Mesodermal cell (in vitro differentiated cells): ENCODE results near the gene ARL15.
"Not testable (repeated sequence)": the region's sequence is repeated elsewhere in the genome, so short reads cannot be mapped to it uniquely, and the experiment has no call there.

ENCODE experiments used
- H3K27ac ChIP-seq: 2 replicates; pipeline ENCODE4 v1.7.0; 2013; ENCODE audit warnings: mild to moderate bottlenecking, low read depth, low read length, moderate library complexity; ENCODE audit not compliant: severe bottlenecking
- H3K36me3 ChIP-seq: 2 replicates; pipeline ENCODE4 v1.7.1; 2013; ENCODE audit warnings: mild to moderate bottlenecking, low read length, moderate library complexity; ENCODE audit not compliant: control insufficient read depth, insufficient read depth
- H3K4me1 ChIP-seq: one replicate; pipeline ENCODE4 v1.7.1; 2013; ENCODE audit warnings: mild to moderate bottlenecking, low read length; ENCODE audit not compliant: insufficient read depth, control insufficient read depth, poor library complexity, severe bottlenecking
- H3K4me3 ChIP-seq: 2 replicates; pipeline ENCODE4 v1.7.0; 2013; ENCODE audit warnings: low read length, control low read depth, mild to moderate bottlenecking; ENCODE audit not compliant: insufficient read depth, poor library complexity, severe bottlenecking; ENCODE audit errors: extremely low read depth
- H3K9me3 ChIP-seq: 2 replicates; pipeline ENCODE4 v1.7.1; 2013; ENCODE audit warnings: mild to moderate bottlenecking, low read length, moderate library complexity; ENCODE audit not compliant: control insufficient read depth
- WGBS, 2 experiments: methylation state at CpG; one replicate each; pipeline ENCODE4 v1.1.5; 2013; ENCODE audit warnings: missing lambda C conversion rate in 2 of 2; ENCODE audit not compliant: insufficient coverage in 2 of 2; 5-methylcytosine and 5-hydroxymethylcytosine counted together

The ARL15 gene

DNA sequence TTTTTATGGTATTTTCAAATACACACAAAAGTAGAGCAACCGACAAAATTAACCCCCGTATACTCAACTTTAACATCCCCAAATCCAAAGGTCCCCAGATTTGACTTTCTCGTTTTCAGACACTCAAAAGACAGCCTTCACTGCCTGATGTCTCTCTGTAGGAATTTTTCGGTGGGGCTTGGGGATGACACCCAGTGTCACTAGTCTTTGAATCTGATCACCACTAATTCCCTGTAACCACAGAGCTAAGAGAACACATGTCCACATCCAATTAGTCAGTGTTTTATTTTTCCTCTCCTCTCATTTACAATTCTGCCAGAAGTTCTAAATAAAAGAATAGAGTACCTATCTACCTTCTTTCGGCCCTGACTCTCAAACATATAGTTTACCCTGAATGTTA lies 324.6 kb downstream of the ARL15 start:
- no peaks in the 10 kb centered on the region for H3K9me3 ChIP-seq
- no peak overlapping the region for H3K27ac ChIP-seq
- H3K4me1 ChIP-seq = no peaks in the 10 kb centered on the region
- 96 to 100% methylated on average over 3 to 4 of the region's 5 CpGs for WGBS, 2 experiments
- no peak overlapping the region for H3K4me3 ChIP-seq
- no peaks in the 10 kb centered on the region for H3K36me3 ChIP-seq

DNA sequence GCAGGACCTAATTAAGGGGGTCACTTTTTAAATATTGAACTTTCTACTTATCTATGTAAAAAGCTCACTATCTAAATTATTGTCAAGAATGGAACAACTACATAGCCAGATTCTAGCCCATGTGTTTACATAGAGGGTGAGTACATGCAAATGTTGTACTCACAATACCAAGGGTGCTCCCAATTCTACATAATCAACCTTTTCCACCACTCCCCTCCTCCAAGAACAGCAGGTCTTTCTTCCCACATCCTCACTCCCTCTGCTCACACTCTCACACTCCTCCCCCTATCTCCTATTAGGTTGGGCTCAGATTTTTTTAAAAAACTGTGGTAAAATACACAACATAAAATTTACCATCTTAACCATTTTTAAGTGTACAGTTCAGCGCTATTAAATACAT lies 325.4 kb downstream of the ARL15 start:
- no peak overlapping the region for H3K27ac ChIP-seq
- no peaks in the 10 kb centered on the region for H3K4me1 ChIP-seq
- WGBS, 2 experiments = 92 to 93% methylated on average over 1 of the region's 1 CpG
- H3K4me3 ChIP-seq = no peak overlapping the region
- H3K9me3 ChIP-seq = no peaks in the 10 kb centered on the region
- H3K36me3 ChIP-seq = no peaks in the 10 kb centered on the region

DNA sequence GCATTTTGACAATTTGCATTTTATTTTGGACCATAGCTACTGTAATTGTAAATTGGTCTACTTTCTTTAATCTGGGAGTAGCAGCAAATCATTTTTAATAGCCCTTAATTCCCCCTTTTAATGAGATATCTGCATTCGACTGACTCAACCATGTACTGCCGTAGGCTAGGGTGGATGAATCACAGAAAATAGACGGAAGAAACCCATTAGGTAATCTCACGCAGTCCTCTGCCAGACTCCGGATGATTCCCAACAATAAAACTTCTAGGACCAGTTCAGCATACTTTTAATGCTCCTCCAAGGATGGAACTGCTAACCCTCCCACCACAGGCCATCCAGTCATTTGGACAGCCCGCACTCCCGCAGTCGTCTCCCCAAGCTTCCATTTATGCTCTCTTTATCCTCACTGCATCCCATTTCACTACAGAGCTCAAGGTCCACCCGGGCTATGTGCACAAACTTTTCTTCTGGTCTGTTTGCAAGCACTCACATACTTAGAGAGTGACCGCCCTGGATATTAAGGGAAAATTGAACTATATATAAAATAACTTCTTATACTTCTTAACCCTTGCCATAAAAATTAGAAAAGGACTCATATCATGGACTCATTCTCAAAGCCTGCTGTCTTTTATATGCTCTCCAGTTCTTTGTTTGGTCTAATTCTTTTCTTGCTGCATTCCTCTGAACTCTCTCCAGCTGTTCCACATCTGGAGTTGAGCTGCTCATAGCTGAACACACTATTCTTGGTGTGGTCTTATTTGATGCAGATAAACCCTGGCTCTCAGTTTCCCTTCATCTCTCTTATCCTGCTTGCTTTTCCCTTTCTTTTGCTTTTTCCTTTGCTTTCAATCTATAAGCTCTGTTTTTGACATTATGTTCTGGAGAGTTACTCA lies 326.6 kb downstream of the ARL15 start:
- 84 to 97% methylated on average over 6 to 8 of the region's 10 CpGs for WGBS, 2 experiments
- Histone ChIP-seq H3K4me1 (no peaks in the 10 kb centered on the region), H3K27ac (no peak overlapping the region), H3K4me3 (no peak overlapping the region), H3K9me3 (no peaks in the 10 kb centered on the region), H3K36me3 (no peaks in the 10 kb centered on the region)

DNA sequence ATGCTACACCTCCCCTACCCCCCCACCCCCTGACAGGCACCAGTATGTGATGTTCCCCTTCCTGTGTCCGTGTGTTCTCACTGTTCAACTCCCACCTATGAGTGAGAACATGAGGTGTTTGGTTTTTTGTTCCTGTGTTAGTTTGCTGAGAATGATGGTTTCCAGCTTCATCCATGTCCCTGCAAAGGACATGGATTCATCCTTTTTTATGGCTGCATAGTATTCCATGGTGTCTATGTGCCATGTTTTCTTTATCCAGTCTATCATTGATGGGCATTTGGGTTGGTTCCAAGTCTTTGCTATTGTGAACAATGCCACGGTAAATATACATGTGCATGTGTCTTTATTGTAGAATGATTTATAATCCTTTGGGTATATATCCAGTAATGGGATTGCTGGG lies 328.1 kb downstream of the ARL15 start:
- H3K27ac ChIP-seq, H3K36me3 ChIP-seq, H3K9me3 ChIP-seq, H3K4me3 ChIP-seq, H3K4me1 ChIP-seq: not testable (repeated sequence)
- no CpG with 5 or more reads among the region's 2 CpGs for WGBS, 2 experiments

DNA sequence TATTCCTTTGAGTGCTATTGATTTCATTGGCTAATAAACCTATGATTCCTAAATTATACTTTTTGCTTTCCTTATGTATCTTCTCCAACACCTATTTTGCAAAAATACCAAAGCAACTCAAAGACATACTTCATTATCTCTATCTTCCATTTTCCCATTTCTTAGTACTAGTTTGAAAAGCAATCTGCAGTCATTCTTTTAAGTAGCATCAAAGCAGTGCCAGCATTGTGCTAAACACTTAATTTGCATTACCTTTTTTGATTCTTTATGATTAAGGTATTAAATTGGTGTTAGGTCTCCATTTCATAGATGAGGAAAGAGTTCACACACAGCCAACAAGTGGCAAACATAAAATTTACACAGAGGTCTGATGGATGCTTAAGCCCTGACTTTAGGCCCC lies 330.3 kb downstream of the ARL15 start:
- Histone ChIP-seq H3K9me3 (no peaks in the 10 kb centered on the region), H3K27ac (no peak overlapping the region), H3K36me3 (no peaks in the 10 kb centered on the region), H3K4me1 (no peaks in the 10 kb centered on the region), H3K4me3 (no peak overlapping the region)

DNA sequence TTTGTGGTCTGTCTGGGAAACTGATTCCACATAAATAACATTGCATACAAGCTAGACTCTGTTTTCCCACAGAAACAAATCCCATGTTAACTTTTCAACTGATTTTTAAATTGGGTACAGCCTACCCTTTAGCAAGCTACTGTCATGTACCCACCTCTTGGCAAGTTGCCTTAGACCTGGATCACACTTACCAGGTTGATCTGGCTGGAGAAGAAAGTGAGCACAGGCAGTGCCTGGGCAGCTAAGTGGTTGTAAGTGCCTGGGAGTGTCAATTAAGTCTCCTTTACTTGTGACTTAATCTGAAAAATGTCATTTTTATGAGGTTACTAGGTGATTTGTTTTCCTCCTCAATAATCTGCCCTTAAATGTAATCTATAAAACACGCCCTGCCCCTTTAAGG lies 336.4 kb downstream of the ARL15 start:
- H3K4me3 ChIP-seq = no peak overlapping the region
- no peaks in the 10 kb centered on the region for H3K4me1 ChIP-seq
- WGBS, 2 experiments = no CpG with 5 or more reads among the region's 1 CpG
- no peak overlapping the region for H3K27ac ChIP-seq
- no peaks in the 10 kb centered on the region for H3K9me3 ChIP-seq
- H3K36me3 ChIP-seq = no peaks in the 10 kb centered on the region

DNA sequence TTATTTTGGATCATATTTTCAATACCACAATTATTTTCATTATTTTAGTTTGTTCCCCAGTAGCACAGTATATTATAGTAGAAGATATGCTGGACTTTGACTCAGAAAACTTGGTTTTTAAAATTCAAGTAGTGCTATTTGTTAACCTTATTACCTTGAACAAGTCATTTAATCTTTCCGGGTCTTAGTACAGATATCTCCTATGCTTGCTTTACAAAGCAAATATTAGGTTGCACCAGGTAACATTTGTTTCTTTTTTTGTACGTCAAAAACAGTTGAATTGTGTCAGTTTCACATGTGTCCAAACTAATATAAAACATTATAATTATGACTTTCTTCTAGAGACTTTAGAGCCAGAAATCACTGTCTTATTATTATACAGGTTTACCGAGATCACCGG lies 338.1 kb downstream of the ARL15 start:
- 100% methylated on average over 1 of the region's 4 CpGs; no CpG with 5 or more reads in 1 of the 2 experiments for WGBS, 2 experiments
- no peaks in the 10 kb centered on the region for H3K36me3 ChIP-seq
- no peaks in the 10 kb centered on the region for H3K4me1 ChIP-seq
- H3K27ac ChIP-seq = no peak overlapping the region
- no peak overlapping the region for H3K4me3 ChIP-seq
- no peaks in the 10 kb centered on the region for H3K9me3 ChIP-seq

DNA sequence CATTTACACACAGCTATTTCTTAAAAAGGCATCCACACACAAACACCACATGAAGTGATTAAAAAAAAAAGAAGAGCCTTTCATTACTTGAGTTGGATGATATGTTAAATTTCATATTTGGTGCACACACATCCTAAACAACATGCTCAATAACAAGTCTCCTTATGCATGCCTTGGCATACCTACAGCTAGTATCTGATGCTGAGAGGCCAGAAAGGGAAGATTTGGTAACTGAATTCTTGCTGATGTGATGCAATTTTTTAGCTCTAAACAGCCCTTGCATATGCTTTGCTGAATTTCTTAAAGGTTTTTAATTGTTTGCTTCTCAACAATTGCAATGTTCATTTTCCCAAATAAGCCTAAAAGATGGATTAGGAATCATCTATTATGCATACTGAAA lies 338.8 kb downstream of the ARL15 start:
- no peaks in the 10 kb centered on the region for H3K4me1 ChIP-seq
- no peaks in the 10 kb centered on the region for H3K9me3 ChIP-seq
- H3K4me3 ChIP-seq = no peak overlapping the region
- no peaks in the 10 kb centered on the region for H3K36me3 ChIP-seq
- no peak overlapping the region for H3K27ac ChIP-seq

DNA sequence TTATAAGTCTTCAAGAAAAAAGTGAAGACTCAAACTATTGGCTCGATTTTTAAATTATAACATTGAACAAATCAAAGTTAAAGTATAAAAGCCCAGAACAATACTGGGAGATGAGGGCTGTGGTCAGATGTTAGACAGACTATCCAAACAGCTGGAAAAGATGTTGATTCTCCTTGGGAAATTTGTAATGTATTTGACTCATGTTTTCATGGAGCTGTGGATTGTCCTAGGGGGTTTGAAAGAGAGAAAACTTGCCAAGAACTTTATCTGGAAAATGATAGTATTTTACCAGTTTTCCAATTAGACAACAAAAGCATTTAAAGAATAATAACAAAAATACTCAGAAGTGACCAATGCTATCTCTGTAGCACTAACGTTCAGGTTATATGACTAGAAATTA lies 339.2 kb downstream of the ARL15 start:
- WGBS, 2 experiments = no CpG with 5 or more reads among the region's 2 CpGs
- Histone ChIP-seq H3K36me3 (no peaks in the 10 kb centered on the region), H3K4me3 (no peak overlapping the region), H3K9me3 (no peaks in the 10 kb centered on the region), H3K4me1 (no peaks in the 10 kb centered on the region), H3K27ac (no peak overlapping the region)

DNA sequence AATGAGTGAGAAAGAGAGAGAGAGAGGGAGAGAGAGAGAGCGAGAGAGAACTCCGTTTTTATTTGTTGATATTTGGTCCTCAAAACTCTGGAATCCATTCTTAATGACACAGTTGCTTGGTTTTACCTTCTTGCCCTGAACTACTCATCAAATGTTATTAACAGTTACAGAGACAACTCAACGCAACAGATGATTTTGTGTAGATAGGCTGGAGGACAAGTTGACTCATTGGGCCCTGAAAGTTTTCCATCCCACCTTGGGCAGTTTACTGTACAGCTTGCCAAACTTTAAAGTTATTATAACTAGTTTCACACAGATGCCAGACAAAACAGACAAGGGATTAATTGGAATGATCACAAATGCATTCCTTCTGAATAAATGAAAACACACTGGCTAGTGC lies 339.9 kb downstream of the ARL15 start:
- Histone ChIP-seq H3K9me3 (no peaks in the 10 kb centered on the region), H3K36me3 (no peaks in the 10 kb centered on the region), H3K27ac (no peak overlapping the region), H3K4me1 (no peaks in the 10 kb centered on the region), H3K4me3 (no peak overlapping the region)
- 100% methylated on average over 1 of the region's 3 CpGs; no CpG with 5 or more reads in 1 of the 2 experiments for WGBS, 2 experiments

DNA sequence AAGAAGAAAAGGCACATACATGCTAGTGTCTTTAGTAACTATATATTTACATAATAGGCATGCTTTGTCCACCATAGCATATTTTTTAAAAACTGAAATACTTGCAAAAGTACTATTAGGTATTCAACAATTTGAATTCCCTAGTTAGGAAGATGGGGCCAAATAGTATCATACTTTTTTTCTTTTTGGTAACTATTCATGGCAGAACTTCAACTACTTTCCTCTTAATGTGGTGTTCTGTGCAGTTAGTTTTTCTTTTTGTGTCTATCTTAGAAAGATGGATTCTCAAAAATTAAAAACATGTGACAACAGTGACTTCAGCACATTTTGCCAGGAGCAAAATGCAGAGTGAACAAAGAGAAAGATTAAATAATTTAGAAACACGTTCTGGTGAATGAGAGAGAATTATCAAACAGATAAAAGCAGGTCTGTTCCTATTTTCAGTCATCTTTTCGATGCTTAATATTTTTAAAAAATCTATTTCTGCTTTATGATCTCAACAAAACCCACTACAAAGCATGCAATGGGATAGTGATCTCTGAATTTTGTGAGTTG lies 341.1 kb downstream of the ARL15 start:
- WGBS, 2 experiments = 80 to 100% methylated on average over 1 of the region's 2 CpGs
- H3K4me1 ChIP-seq = no peaks in the 10 kb centered on the region

More for the DNA sequence above, 341.1 kb downstream of the ARL15 start:
- Histone ChIP-seq H3K36me3 (no peaks in the 10 kb centered on the region), H3K4me3 (no peak overlapping the region), H3K27ac (no peak overlapping the region), H3K9me3 (no peaks in the 10 kb centered on the region)
